Measurements from ENCODE around the gene PIN1.
A peak's percentile ranks its signal among the peaks of the same experiment; 100 is the strongest.

The PIN1 gene

GRCh38 chr19:9857076-9857721 is 22.1 kb downstream of the PIN1 start:
- no peak for DNase-seq

GRCh38 chr19:9857920-9858746 is 23.0 kb downstream of the PIN1 start:
- DNase-seq = no peak

- DNase-seq = no peak
These were observed 23.6 kb downstream of the PIN1 start for GRCh38 chr19:9858766-9859165.

- no peak for DNase-seq
These were observed 25.3 kb downstream of the PIN1 start for GRCh38 chr19:9860407-9860806.

GRCh38 chr19:9861503-9861902 is 26.4 kb downstream of the PIN1 start:
- no peak for DNase-seq

GRCh38 chr19:9862938-9863337 is 27.8 kb downstream of the PIN1 start:
- no peak for DNase-seq

GRCh38 chr19:9863759-9864158 is 28.6 kb downstream of the PIN1 start:
- no peak for DNase-seq

GRCh38 chr19:9865732-9866501 is 30.8 kb downstream of the PIN1 start:
- DNase-seq = no peak

GRCh38 chr19:9868983-9869617 is 34.0 kb downstream of the PIN1 start:
- no peak for DNase-seq

GRCh38 chr19:9871626-9872338 is 36.7 kb downstream of the PIN1 start:
- no peak for DNase-seq

GRCh38 chr19:9872618-9873242 is 37.6 kb downstream of the PIN1 start:
- DNase-seq = no peak

- DNase-seq = no peak
These were observed 40.0 kb downstream of the PIN1 start for GRCh38 chr19:9875031-9875627.

- DNase-seq = no peak
These were observed 40.7 kb downstream of the PIN1 start for GRCh38 chr19:9875796-9876195.

- DNase-seq = peak; percentile 78
These were observed 42.8 kb downstream of the PIN1 start for GRCh38 chr19:9877780-9878510.

GRCh38 chr19:9878511-9879196 is 43.5 kb downstream of the PIN1 start:
- peak; percentile 66 for DNase-seq

GRCh38 chr19:9881720-9882119 is 46.6 kb downstream of the PIN1 start:
- no peak for DNase-seq

- DNase-seq = no peak
These were observed 48.2 kb downstream of the PIN1 start for GRCh38 chr19:9883231-9883758.

GRCh38 chr19:9883764-9884163 is 48.6 kb downstream of the PIN1 start:
- no peak for DNase-seq

GRCh38 chr19:9885077-9885552 is 50.0 kb downstream of the PIN1 start:
- no peak for DNase-seq
